Panc1 (cell line): ENCODE results near the gene TNIK.

Experiments
- POLR2AphosphoS5 ChIP-seq: IDR thresholded peaks from 2 replicates; pipeline ENCODE4 v1.6.1; 2012; ENCODE audit warnings: mild to moderate bottlenecking, low read depth, low read length, moderate library complexity
- SIN3A ChIP-seq: IDR thresholded peaks from 2 replicates; pipeline ENCODE4 v1.6.1; 2012; ENCODE audit warnings: low read depth, mild to moderate bottlenecking, low read length, moderate library complexity, borderline replicate concordance; ENCODE audit not compliant: insufficient read depth
- TCF7L2 ChIP-seq: IDR thresholded peaks from 2 replicates; pipeline ENCODE4 v1.6.1; 2011; ENCODE audit warnings: mild to moderate bottlenecking, low read depth, low read length, inconsistent platforms
- TF ChIP-seq, protein P1 (sequence below): fragments of 450-650 bp; IDR thresholded peaks from 2 replicates; pipeline ENCODE4 v1.5.1; 2017; ENCODE audit warnings: mild to moderate bottlenecking
- TF ChIP-seq, protein P2 (sequence below), 2 experiments: IDR thresholded peaks; 2 replicates each; pipeline ENCODE4 v1.6.1; 2011 to 2012; ENCODE audit warnings: low read depth in 2 of 2, control low read depth in 1 of 2, low read length in 1 of 2, mild to moderate bottlenecking in 1 of 2, moderate library complexity in 1 of 2; ENCODE audit not compliant: insufficient read depth in 1 of 2

DNA sequence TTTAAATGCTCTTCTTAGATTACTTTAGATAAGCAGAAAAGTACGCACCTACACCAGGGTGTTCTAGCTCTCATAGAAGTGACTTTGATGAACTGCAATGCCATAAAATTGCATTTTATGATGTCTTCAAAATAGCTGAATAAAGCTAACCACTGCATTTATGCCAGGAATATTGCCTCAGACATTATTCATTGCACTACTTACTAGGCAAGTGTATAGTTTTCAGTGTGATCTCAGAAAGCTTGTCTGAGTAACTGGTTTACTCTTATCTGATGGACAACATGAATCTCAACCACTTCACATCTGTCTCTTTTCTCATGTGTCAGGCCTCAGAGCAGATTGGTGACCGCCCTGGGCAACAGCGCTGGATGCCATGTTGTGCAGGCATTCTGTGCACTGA is 314.4 kb downstream of the TNIK start:
- TF ChIP-seq, protein P1, sequence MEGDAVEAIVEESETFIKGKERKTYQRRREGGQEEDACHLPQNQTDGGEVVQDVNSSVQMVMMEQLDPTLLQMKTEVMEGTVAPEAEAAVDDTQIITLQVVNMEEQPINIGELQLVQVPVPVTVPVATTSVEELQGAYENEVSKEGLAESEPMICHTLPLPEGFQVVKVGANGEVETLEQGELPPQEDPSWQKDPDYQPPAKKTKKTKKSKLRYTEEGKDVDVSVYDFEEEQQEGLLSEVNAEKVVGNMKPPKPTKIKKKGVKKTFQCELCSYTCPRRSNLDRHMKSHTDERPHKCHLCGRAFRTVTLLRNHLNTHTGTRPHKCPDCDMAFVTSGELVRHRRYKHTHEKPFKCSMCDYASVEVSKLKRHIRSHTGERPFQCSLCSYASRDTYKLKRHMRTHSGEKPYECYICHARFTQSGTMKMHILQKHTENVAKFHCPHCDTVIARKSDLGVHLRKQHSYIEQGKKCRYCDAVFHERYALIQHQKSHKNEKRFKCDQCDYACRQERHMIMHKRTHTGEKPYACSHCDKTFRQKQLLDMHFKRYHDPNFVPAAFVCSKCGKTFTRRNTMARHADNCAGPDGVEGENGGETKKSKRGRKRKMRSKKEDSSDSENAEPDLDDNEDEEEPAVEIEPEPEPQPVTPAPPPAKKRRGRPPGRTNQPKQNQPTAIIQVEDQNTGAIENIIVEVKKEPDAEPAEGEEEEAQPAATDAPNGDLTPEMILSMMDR, result no peak
- TF ChIP-seq, protein P2, sequence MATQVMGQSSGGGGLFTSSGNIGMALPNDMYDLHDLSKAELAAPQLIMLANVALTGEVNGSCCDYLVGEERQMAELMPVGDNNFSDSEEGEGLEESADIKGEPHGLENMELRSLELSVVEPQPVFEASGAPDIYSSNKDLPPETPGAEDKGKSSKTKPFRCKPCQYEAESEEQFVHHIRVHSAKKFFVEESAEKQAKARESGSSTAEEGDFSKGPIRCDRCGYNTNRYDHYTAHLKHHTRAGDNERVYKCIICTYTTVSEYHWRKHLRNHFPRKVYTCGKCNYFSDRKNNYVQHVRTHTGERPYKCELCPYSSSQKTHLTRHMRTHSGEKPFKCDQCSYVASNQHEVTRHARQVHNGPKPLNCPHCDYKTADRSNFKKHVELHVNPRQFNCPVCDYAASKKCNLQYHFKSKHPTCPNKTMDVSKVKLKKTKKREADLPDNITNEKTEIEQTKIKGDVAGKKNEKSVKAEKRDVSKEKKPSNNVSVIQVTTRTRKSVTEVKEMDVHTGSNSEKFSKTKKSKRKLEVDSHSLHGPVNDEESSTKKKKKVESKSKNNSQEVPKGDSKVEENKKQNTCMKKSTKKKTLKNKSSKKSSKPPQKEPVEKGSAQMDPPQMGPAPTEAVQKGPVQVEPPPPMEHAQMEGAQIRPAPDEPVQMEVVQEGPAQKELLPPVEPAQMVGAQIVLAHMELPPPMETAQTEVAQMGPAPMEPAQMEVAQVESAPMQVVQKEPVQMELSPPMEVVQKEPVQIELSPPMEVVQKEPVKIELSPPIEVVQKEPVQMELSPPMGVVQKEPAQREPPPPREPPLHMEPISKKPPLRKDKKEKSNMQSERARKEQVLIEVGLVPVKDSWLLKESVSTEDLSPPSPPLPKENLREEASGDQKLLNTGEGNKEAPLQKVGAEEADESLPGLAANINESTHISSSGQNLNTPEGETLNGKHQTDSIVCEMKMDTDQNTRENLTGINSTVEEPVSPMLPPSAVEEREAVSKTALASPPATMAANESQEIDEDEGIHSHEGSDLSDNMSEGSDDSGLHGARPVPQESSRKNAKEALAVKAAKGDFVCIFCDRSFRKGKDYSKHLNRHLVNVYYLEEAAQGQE (IDR thresholded peaks at IDR 0.05; ENCODE audit: insufficient read depth in 1 of 2, low read depth in 2 of 2, low read length in 1 of 2), result no peak
- TF ChIP-seq SIN3A (no peak), TCF7L2 (no peak), POLR2AphosphoS5 (no peak)
